Measurements from ENCODE around the gene TAX1BP3. TPM values are rescaled to one million over a fixed set of nuclear protein-coding genes. Genes with fewer than 3 reads are reported as not detected.

Gene TAX1BP3
- polyA plus RNA-seq, 1 experiment: 207 TPM

- no peaks in the 10 kb centered on the region for H3K27me3 ChIP-seq (ENCODE audit: control insufficient read depth, insufficient read depth, low read length)
- no peak for DNase-seq (ENCODE audit: low read depth)
- POLR2A ChIA-PET: no interaction called here
- H3K36me3 ChIP-seq (ENCODE audit: control insufficient read depth, insufficient read depth, low read length): no peaks in the 10 kb centered on the region
- no peak for TF ChIP-seq CTCF (IDR thresholded peaks at IDR 0.05; ENCODE audit: insufficient read depth, low read depth, low read length)
- no peak overlapping the region for H3K4me3 ChIP-seq (ENCODE audit: low read depth, low read length)
- CTCF ChIA-PET: interaction anchor here (0.6 kb wide), 1 partner anchor 821 kb away, joined by 3 read pairs; no protein-coding TSS in a partner anchor
Measured at GRCh38 chr17:3679531-3680126, 11.3 kb upstream of the TAX1BP3 start.

DNA sequence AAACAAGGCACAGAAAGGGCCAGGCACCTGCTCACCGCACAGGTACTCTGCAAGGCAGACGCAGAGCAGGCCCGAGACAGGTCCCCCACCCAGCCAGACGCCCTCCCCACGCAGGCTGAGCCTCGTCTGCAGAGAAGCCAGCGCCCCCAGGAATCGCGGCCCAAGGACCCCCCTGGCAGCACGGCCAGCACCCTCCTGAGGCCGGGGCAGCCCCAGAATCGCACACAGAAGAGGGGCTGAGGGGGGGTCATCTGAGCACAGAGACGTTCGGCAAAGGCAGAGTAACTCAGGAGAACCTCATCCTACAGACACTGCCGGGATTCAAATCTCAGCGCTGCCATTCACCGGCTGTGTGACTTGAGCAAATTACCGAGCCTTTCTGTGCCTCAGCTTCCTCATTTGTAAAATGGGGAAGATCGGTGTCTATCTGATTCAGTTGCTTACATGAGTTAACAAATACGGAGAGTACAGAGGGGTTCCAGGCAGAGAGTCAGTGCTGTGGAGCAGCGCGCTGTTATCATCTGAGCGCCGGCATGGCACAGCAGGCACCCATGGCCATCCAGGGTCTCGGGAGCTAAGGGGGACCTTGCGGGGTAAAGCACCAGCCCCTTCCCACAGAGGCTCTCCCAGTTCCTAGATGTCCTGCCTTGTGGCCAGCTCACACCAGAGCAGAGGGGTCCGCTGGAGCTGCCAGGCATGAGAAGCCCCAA, 10.6 kb upstream of the TAX1BP3 start:
- Histone ChIP-seq H3K36me3 (ENCODE audit: control insufficient read depth, insufficient read depth, low read length) (no peaks in the 10 kb centered on the region), H3K4me3 (ENCODE audit: low read depth, low read length) (no peak overlapping the region), H3K27me3 (ENCODE audit: control insufficient read depth, insufficient read depth, low read length) (no peaks in the 10 kb centered on the region)
- ChIA-PET CTCF (interaction anchor here (0.6 kb wide), 1 partner anchor 150 kb away, joined by 3 read pairs; no protein-coding TSS in a partner anchor), POLR2A (no interaction called here)
- DNase-seq (ENCODE audit: low read depth): no peak
- TF ChIP-seq CTCF (IDR thresholded peaks at IDR 0.05; ENCODE audit: insufficient read depth, low read depth, low read length): no peak

- no peak for TF ChIP-seq CTCF (IDR thresholded peaks at IDR 0.05; ENCODE audit: insufficient read depth, low read depth, low read length)
- CTCF ChIA-PET: interaction anchor here (0.6 kb wide), 2 partner anchors 23 to 151 kb away, joined by 3 read pairs; no protein-coding TSS in a partner anchor
- POLR2A ChIA-PET: no interaction called here
- Histone ChIP-seq H3K27me3 (ENCODE audit: control insufficient read depth, insufficient read depth, low read length) (no peaks in the 10 kb centered on the region), H3K4me3 (ENCODE audit: low read depth, low read length) (no peak overlapping the region), H3K36me3 (ENCODE audit: control insufficient read depth, insufficient read depth, low read length) (no peaks in the 10 kb centered on the region)
- DNase-seq (ENCODE audit: low read depth): no peak
Measured at GRCh38 chr17:3678095-3678820, 9.9 kb upstream of the TAX1BP3 start.

DNA sequence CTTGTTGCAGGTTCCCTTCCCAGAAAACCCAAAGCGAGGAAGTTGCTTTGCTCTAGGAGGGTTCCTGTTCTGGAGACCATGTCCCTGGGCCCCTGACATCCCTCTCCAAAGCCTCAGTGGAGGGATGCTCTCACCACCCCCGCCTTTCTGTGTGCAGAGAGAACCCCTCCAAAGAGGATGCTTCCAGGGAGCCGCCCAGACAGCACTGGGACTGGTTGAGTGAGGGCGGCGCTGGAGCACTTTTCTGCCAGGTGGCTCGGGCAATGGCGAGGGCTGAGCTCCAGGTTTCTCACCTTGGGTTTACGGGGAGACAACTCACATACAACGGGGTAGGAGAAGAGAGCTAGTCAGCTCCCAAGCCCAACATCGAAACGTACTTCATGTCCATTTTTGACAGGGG, 7.5 kb upstream of the TAX1BP3 start:
- no peak overlapping the region for H3K4me3 ChIP-seq (ENCODE audit: low read depth, low read length)
- ChIA-PET CTCF (no interaction called here), POLR2A (no interaction called here)
- H3K36me3 ChIP-seq (ENCODE audit: control insufficient read depth, insufficient read depth, low read length): no peaks in the 10 kb centered on the region
- no peak for DNase-seq (ENCODE audit: low read depth)
- no peaks in the 10 kb centered on the region for H3K27me3 ChIP-seq (ENCODE audit: control insufficient read depth, insufficient read depth, low read length)
- TF ChIP-seq CTCF (IDR thresholded peaks at IDR 0.05; ENCODE audit: insufficient read depth, low read depth, low read length): no peak

GRCh38 chr17:3672571-3672970, 4.2 kb upstream of the TAX1BP3 start:
- CTCF ChIA-PET: interaction anchor here (0.8 to 1.4 kb wide), 2 partner anchors 10 to 65 kb away, joined by 4 read pairs; no protein-coding TSS in a partner anchor
- no peak for TF ChIP-seq CTCF (IDR thresholded peaks at IDR 0.05; ENCODE audit: insufficient read depth, low read depth, low read length)
- DNase-seq (ENCODE audit: low read depth): no peak
- Histone ChIP-seq H3K4me3 (ENCODE audit: low read depth, low read length) (no peak overlapping the region), H3K27me3 (ENCODE audit: control insufficient read depth, insufficient read depth, low read length) (no peaks in the 10 kb centered on the region), H3K36me3 (ENCODE audit: control insufficient read depth, insufficient read depth, low read length) (no peaks in the 10 kb centered on the region)
- POLR2A ChIA-PET: no interaction called here

Measured in BJ (cell line).